RWPE2 (cell line): ENCODE measurements around the gene SEMA3F.

ENCODE experiments used
- ATAC-seq: fragments of 200-7000 bp; cut with Tn5 transposase; 3 replicates; pipeline ENCODE4 v1.9.1; 2021; ENCODE audit warnings: low read depth
- DNase-seq: peaks from one replicate; pipeline ENCODE4 v3.0.0-alpha.2; 2020; ENCODE audit warnings: low spot score
- H3K27ac ChIP-seq: fragments of 450-650 bp; 2 replicates; pipeline ENCODE4 v1.5.1; 2017; ENCODE audit warnings: mild to moderate bottlenecking; ENCODE audit not compliant: poor library complexity, severe bottlenecking
- H3K27me3 ChIP-seq: fragments of 250-450 bp; sonication (Bioruptor Pico); 2 replicates; pipeline ENCODE4 v1.5.1; 2021; ENCODE audit warnings: mild to moderate bottlenecking, moderate library complexity; ENCODE audit not compliant: insufficient read depth, poor library complexity, severe bottlenecking
- H3K36me3 ChIP-seq: fragments of 250-450 bp; sonication (Bioruptor Pico); 2 replicates; pipeline ENCODE4 v1.5.1; 2020; ENCODE audit warnings: low read depth, mild to moderate bottlenecking, moderate library complexity
- H3K4me1 ChIP-seq: fragments of 250-450 bp; sonication (Bioruptor Pico); 2 replicates; pipeline ENCODE4 v1.5.1; 2021; ENCODE audit warnings: mild to moderate bottlenecking, moderate library complexity; ENCODE audit not compliant: insufficient read depth, poor library complexity, severe bottlenecking
- H3K4me3 ChIP-seq: fragments of 250-450 bp; sonication (Bioruptor Pico); 2 replicates; pipeline ENCODE4 v1.5.1; 2021; ENCODE audit warnings: mild to moderate bottlenecking, moderate library complexity; ENCODE audit not compliant: severe bottlenecking
- H3K9me3 ChIP-seq: fragments of 250-450 bp; sonication (Bioruptor Pico); 2 replicates; pipeline ENCODE4 v1.5.1; 2021; ENCODE audit warnings: mild to moderate bottlenecking, moderate library complexity; ENCODE audit not compliant: severe bottlenecking
- TF ChIP-seq, protein P1 (sequence below): fragments of 450-650 bp; IDR thresholded peaks from one replicate; pipeline ENCODE4 v1.5.1; 2017; ENCODE audit warnings: mild to moderate bottlenecking, moderate library complexity; ENCODE audit not compliant: poor library complexity, severe bottlenecking

The SEMA3F gene

DNA sequence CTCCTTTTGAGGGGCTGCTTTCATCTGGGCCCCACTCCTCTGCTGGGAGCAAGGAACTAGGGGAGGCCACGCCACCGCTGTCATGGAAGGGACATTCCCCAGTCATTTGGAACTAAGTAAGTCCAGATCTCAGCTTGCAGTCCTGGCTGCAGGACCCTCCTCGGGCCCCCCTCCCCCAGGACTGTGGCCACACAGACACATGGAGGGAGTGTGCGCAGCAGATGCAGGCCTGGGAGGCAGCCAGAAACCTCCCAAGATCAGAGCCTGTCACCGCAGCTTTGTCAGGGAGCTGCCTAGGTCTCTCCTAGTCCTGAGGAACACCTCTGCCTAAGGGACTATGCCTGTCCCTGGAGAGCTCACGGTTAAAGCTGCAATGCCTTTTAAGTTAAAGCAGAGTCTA lies 7.3 kb upstream of the SEMA3F start:
- Histone ChIP-seq H3K9me3 (no peaks in the 10 kb centered on the region), H3K4me1 (peaks cover 37% of the 10 kb centered on the region), H3K4me3 (no peak overlapping the region), H3K27me3 (no peaks in the 10 kb centered on the region), H3K27ac (no peak overlapping the region), H3K36me3 (no peaks in the 10 kb centered on the region)
- ATAC-seq (no peak), DNase-seq (no peak)
- TF ChIP-seq, protein P1, sequence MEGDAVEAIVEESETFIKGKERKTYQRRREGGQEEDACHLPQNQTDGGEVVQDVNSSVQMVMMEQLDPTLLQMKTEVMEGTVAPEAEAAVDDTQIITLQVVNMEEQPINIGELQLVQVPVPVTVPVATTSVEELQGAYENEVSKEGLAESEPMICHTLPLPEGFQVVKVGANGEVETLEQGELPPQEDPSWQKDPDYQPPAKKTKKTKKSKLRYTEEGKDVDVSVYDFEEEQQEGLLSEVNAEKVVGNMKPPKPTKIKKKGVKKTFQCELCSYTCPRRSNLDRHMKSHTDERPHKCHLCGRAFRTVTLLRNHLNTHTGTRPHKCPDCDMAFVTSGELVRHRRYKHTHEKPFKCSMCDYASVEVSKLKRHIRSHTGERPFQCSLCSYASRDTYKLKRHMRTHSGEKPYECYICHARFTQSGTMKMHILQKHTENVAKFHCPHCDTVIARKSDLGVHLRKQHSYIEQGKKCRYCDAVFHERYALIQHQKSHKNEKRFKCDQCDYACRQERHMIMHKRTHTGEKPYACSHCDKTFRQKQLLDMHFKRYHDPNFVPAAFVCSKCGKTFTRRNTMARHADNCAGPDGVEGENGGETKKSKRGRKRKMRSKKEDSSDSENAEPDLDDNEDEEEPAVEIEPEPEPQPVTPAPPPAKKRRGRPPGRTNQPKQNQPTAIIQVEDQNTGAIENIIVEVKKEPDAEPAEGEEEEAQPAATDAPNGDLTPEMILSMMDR, result no peak

DNA sequence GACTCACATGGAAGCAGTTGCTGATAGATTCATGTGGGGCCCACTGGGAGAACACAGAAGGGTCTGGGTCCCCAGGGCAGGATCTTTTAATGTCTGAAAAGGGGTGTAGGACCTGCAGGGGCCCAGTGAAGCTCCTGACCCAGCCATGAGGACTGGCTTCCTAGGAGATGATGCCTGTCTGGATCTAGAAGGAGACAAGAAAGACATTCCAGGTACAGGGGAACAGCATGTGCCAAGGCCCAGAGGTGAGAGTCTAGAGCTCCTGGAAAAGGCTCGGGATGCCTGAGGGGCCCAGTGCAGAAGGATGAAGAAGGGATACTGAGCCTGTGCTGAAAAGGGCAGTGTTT lies 4.7 kb upstream of the SEMA3F start:
- no peak overlapping the region for H3K4me3 ChIP-seq
- DNase-seq (no peak), ATAC-seq (no peak)
- no peaks in the 10 kb centered on the region for H3K27me3 ChIP-seq
- no peaks in the 10 kb centered on the region for H3K36me3 ChIP-seq
- peak overlapping the region; percentile 86 for H3K27ac ChIP-seq
- TF ChIP-seq, protein P1, result no peak
- H3K4me1 ChIP-seq, result peaks cover 37% of the 10 kb centered on the region
- no peaks in the 10 kb centered on the region for H3K9me3 ChIP-seq

DNA sequence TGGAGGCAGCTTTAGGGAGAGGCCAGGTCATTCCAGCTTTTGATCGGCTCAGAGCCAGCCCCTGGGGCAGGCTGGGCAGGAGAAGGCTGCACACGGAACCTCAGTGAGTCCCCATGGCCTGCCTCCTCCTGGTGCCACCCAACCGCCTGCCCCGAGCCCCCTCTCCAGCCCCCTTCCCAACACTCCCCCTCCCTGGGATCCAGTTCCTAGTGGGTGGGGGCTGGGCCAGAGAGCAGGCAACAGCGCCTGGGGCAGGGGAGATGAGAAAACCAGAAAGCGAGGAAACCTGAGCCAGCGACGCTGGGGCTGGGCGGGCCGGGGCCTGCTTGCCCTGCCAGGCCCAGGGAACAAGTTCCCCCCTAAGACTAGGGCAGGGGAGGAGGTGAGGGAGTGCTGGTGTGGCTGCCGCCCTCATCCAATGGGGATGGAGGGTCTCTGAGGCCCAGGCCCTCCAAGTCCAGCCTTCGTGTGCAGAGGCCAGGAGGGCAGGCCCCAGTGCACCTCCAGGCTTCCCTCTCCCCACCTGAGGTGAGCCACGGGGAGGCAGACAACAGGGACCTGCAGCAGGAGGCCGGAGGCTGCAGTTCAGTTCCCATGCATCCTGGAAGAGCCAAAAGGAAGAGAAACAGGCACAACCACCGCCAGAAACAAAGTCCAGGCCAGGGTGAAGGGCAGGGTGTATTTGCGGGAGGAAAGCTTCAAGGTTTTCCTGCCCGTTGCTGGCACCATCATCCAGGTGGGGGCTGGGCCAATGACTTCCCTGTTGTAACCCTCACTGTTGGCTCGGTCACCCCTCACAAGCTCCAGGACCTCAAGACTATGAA lies 4.0 kb upstream of the SEMA3F start:
- Histone ChIP-seq H3K36me3 (no peaks in the 10 kb centered on the region), H3K4me3 (no peak overlapping the region), H3K27ac (peak overlapping the region; percentile 86), H3K27me3 (no peaks in the 10 kb centered on the region), H3K9me3 (no peaks in the 10 kb centered on the region), H3K4me1 (peaks cover 37% of the 10 kb centered on the region)
- TF ChIP-seq, protein P1, result no peak
- peak; percentile 84 for DNase-seq
- peak; percentile 64 for ATAC-seq

DNA sequence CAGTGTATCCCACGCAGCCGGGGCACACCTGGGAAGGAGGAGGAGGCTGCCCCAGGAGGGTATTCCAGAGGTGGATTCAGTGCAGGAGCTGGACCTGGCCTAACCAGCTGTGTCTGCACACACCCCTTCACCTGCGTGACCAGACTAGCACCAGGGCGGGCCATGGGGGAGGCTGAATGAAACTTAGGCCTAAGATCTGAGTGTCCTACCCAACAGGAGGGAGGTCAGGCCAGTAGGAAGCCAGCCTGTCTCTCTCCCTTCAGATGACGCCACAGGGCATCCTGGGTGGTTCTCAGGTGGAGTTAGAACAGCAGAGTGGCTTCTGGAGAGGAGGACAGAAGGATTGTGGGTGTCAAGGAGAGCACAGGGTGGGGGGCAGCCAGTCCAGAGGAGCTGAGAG lies 3.4 kb upstream of the SEMA3F start:
- no peaks in the 10 kb centered on the region for H3K36me3 ChIP-seq
- peaks cover 31% of the 10 kb centered on the region for H3K4me1 ChIP-seq
- ATAC-seq, result peak; percentile 31
- DNase-seq, result no peak
- no peaks in the 10 kb centered on the region for H3K27me3 ChIP-seq
- H3K4me3 ChIP-seq, result no peak overlapping the region
- TF ChIP-seq, protein P1, result no peak
- H3K9me3 ChIP-seq, result no peaks in the 10 kb centered on the region
- peak overlapping the region; percentile 86 for H3K27ac ChIP-seq

DNA sequence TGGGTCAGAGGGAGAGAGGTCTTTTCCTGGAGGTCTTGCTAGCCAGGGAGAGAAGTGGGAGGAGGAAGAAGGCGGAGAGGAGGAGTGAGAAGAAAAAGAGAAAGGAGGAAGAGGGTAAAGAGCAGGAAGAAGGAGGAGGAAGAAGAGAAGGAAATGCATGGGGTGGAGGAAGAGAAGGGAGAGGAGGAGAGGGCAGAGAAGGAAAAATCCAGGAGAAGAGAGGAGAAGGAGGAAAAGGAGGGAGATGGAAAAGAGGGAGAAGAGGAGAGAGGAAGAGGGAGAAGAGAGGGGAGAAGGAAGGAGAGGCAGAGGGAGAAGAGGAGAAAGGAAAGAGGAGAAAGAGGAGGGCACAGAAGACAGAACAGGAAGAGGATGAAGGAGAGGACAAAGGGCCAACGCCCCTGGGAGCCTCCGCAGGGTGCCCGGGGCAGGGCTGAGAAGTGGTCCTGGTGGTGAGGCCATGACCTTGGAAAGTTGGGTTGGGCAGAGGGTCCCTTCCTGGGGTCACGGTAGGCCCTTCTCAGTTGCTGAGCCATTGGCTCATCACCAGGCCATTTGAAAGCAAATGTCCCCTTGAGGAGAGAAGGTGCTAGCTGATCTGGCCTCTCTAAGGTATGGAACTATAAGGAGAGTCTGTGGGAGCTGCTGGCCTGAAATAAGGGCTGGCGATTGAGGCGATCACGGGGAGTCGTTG lies 1.2 kb upstream of the SEMA3F start:
- DNase-seq (no peak), ATAC-seq (no peak)
- Histone ChIP-seq H3K27ac (no peak overlapping the region), H3K36me3 (peaks cover 10% of the 10 kb centered on the region), H3K4me3 (no peak overlapping the region), H3K27me3 (no peaks in the 10 kb centered on the region), H3K9me3 (no peaks in the 10 kb centered on the region), H3K4me1 (peaks cover 41% of the 10 kb centered on the region)
- TF ChIP-seq, protein P1, result no peak
